Stimulated activated CD4-positive, alpha-beta T cell treated with anti-CD3 and anti-CD28 coated beads, Interleukin-1b, Interleukin-23, amount 100 ng/mL, for 4 hours (primary cell): ENCODE measurements around the gene ORM1.
"Not testable (repeated sequence)": the region's sequence is repeated elsewhere in the genome, so short reads cannot be mapped to it uniquely, and the experiment has no call there.

Source experiments
- DNase-seq, 2 donors: peaks; one replicate each; pipeline ENCODE4 v3.0.0-alpha.2; 2020; ENCODE audit warnings: low read depth in 2 of 2

Gene ORM1

DNA sequence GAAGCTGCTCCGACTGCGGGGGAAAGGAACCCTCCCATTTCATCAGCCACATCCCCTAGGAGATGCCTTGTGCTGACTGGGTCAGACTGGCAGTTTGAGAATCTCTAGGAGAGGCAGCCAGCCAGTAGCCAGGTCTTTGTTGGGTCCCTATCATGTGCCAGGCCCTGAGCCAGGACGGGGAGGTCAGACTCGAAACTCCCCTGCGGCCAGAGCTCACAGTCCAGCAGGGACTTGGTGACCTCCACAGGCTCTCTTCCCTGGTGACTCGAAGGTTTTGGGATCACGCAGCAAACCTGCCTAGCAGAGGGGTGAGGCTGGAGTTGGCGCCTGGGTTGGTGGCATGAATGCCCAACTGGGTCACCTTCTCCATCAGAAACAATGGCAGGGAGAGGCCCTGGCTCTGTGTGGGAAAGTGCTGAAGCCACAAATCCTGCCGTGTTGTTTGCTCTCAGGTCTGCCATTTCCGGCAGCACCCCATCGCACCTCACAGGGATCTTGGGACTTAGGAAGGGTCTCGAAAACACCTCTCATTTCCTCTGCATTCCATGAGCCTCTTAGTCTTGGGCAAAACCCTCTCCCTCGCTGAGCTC is 14.4 kb upstream of the ORM1 start:
- DNase-seq, result no peak

DNA sequence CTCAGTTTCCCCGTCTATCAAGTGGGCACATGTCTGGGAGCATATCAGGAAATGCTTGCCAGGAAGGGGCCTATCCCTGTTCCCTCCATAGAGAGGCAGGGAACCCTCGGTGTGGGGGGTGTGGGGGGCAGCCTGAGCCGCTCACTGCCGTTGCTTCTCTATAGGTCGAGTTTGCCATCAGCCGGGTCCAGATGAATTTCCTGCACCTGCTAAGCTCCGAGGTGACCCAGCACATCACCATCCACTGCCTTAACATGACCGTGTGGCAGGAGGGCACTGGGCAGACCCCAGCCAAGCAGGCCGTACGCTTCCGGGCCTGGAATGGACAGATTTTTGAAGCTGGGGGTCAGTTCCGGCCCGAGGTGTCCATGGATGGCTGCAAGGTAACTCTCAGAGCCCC is 13.8 kb upstream of the ORM1 start:
- no peak for DNase-seq

DNA sequence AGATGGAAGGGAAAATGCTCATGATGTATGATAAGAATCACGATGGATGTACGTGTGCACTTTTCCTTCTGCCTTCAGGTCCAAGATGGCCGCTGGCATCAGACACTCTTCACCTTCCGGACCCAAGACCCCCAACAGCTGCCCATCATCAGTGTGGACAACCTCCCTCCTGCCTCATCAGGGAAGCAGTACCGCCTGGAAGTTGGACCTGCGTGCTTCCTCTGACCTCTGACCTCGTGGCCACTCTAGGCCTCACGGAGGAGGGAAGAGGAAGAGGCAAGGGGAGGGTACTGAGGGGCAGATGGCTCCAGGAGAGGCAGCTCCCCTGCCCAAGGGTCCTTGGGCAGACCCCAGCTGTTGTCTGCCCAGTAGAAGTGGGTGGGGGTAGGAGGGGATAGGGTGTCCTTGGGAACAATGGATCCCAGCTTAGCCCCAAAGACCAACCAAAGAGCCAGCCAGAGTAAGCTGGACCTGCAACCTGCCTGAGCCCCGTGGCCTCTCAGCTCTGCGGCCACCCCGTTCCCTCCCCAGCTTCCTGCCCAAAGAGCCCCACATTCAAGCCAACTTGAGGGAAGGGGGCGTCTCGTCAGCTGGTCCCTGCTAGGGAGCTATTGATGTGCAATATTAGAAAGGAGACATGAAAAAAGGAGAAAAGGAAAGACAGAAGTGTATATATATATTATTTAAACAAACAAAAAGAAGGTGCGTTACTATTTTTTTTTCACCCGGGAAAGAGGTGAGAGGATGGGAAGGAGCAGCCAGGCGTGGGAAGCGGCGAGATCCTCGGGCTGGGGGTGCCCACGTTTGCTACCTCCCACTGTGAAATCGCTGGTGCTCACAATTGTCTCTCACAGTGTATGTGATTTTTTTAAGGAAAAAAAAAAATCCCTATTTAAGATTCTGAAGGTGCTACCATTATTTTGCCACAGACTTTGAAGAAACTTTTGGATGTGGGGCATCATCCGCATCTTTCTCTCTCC is 12.1 kb upstream of the ORM1 start:
- no peak for DNase-seq

DNA sequence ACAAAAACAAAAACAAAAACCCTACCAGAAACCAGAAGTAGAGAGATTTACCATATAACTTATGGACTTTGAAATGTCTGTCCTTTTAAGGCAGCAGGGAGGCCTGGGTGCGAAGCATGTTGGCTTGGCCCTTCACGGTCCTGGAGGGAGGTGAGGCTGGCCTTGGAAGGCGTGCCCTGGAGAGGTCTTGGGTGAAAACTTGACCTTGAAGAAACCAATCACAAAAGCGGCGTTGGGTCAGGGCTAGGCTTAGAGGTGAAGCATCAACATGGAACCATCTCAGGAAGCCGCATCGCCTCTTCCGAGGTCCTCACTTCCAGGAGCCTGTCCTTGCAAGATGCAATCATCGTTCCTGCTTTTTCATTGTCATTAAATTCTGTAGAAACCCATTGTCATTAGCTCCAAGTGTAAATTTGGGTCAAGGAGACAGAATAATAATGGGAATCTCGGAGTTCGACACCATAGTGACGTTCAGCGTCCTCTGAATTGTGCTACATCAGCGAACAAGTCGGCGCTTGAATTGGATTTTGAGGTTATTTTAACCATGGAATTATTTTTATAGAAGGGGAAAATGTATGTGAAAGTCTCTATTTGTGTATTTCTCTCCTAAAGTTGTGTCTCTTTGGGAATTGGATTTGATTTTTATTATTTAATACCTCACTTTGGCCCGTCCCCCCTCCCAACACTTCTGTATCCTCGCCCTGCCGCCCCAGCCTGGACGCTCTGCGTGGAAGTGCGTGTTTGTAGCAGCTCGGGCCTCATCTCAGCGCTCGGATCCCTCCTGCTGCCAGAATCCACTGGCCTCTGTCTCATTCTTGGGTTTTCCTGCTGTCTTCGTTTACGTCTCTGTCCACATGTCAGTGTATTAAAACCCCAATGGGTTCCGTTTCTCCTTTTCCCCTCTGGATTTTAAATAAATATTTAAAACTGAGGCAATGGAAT is 11.1 kb upstream of the ORM1 start:
- DNase-seq, result no peak

DNA sequence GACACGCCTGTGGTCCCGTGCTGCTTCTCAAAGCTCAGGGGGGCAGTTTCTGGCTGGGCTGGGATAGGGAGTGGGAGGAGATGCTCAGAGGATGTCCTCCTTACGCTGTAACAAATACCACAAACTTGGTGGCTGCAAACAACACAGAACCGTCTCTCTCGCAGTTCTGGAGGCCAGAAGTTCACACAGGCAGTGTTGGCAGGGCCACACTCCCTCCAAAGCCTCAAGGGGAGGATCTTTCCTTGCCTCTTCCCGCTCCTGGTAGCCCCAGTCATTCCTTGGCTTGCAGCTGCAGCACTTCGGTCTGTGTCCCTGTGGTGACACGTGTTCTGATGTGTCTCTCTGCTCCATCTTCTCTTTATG is 10.4 kb upstream of the ORM1 start:
- DNase-seq, result no peak

DNA sequence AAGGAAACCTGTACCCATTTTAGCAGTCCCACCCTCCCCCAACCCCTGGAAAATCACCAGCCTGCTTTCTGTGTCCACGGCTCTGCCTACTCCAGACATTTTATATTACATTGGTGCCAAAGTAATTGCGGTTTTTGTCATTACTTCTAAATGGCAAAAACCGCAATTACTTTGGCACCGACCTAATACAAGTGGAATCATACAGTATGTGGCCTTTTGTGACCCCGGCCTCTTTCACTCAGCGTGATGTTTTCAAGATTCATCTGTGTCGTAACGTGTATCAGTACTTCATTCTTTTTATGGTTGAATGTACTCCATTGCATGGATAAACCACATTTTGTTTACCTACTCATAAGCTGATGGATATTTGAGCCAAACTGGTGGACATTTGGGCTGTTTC is 9.7 kb upstream of the ORM1 start:
- DNase-seq, result no peak

DNA sequence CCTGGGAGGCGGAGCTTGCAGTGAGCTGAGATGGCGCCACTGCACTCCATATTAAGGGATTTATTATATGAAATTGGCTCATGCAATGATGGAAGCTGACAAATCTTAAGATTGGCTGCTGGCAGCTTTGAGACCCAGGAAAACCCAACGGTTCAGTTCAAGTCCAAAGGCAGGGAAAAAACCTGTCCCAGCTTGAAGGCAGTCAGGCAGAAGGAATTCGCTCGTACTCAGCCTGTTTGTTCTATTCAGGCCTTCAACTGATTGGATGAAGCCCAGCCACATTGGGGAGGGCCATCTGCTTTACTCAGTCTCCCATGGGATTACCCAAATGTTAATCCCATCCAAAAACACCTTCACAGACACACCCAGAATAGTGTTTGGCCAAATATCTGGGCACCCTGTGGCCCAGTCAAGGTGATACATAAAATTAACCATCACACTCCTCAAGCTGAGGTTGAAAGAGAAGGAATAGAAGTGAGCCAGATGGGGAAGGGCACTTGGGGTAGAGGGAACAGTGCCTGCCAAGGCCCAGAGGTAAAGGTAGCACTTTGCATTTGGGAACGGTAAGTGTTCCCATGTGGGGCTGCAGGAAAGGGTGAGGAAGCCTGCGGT is 8.5 kb upstream of the ORM1 start:
- no peak for DNase-seq

DNA sequence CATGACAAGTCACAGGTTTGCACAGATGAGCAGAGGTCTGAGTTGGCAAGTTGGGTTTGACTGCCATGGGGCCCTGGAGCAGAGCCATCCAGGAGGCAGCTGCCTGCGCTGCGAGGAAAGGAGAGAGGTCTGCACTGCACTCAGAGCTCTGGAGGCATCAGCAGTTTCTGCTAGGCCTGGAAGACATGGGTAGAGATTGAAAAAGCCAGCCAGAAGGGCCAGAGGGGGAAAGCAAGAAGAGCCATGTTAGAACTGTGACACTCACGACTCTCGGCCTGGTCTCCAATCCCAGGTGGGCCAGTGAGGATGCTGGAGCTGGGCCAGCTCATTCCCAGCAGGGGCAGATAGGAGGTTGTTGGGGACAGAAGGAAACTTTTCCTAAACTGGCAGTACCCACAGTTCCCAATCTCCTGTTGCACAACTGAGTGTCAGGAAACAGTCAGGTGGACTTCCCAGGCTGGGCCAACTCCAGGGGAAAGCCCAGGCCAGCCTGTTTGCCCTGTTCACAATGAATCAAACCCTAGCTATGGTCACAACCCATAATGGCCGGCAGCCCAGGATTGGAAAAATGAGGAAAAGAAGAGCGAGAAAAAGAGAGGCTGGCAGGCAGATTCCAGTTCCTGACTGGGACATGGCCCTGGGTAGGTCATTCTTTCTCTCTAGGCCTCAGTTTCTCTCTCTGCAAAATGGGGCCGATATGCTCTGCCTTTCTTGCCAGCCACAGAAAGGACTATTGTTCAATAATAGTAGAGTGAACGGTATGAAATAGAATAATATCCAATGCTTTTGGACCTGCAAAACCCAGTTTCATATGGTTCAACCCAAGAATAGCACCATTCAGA is 7.8 kb upstream of the ORM1 start:
- no peak for DNase-seq

DNA sequence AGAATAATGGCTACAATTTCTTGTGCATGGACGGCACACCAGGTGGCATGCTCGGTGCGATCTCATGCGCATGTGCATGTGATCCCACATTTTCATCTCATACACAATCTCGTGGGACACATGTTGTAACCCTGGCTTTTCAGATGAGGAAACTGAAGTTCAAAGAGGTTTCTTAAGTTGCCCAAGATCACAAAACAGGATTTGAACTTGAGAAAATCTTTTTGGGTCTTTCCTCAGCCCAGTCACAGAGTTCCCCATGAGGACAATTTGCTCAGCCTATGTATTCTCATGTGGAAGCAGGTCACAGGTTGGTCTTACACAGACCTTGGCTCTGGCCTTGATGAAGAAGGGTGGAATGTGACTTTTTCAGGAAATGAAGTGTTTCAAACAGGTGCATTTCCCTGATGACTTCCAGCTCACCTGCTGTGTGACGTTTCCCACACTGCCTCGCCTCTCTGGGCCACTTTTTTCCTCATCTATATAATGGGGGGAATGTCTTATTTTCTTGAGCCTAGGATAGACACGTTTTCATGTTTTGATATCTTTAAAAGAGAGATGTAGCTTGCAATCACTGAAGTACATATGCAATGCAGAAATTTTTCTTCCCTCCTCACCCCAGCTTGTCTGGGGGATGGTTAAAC is 7.1 kb upstream of the ORM1 start:
- no peak for DNase-seq

DNA sequence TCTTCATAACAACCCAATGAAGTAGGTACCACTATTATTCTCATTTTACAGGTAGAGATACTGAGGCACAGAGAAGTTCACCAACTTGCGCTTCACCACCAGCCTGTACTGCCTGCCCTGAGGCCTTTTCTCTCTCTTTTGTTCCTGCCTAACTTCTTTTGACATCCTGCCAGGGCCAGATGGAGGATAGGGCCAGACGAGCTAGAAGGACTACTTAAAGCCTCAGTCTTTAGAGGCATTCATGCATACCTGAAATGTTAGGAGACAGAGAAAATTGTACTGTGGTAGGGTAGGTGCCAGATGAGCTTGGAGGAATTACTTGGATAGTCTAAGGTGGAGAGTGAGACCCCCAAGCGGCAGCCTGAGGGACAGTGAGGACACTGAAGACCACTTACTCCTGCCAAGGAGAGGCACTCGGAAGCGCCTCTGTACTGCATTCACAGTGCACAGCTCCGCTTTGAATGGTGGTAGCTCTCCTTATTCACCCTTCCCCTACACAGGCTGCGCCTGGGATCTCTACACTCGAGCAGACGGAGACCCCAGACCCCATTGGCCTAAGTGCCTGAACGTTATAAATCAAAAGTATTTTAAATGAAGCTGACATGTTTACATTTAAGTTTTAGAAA is 6.2 kb upstream of the ORM1 start:
- no peak for DNase-seq

DNA sequence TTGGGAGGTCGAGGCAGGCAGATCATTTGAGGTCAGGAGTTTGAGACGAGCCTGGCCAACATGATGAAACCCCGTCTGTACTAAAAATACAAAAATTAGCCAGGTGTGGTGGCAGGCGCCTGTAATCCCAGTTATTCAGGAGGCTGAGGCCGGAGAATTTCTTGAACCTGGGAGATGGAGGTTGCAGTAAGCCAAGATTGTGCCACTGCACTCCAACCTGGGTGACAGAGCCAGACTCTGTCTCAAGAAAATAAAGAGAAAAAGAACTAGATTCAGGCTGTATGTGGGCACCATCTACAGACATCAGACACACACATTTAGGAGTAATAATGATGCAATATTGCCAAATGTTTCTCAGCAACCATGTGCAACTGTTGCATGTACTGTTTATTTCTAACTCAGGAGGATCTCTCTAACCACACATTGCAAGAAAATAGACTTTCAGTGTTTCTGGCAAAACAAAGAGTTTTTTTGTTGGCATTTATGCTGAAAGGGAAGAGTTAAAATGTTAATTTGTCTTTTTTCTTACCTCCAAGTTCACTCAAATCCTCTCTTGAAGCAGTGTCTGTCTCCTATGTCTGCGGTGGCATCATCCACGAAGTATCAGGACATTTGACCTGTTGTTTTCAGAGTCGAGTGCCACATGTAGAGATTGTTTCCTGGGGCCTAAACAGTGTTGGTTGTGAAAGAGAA is 5.1 kb upstream of the ORM1 start:
- no peak for DNase-seq

- no peak for DNase-seq
These were observed 4.5 kb upstream of the ORM1 start for GRCh38 chr9:114318416-114318815.

DNA sequence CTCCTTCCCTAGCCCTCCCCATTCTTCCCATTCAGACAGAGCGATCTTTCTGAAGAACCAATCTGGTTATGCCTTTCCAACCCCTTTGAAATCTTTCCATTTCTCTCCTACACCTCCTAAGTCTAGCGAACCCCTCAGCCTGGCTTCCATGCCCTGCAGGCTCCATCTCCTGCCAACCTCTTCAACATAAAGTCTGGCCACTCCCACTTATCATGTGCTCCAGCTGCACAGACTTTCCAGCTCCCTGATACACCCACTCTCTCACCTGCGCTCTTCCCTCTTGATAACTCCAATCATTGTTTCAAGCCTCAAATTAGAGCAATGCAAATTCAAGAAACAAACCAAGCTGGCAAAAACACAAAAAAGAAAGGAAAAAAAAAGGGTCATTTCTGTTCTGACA is 3.8 kb upstream of the ORM1 start:
- no peak for DNase-seq

- not testable (repeated sequence) for DNase-seq
These were observed 2.2 kb upstream of the ORM1 start for GRCh38 chr9:114320710-114321109.

DNA sequence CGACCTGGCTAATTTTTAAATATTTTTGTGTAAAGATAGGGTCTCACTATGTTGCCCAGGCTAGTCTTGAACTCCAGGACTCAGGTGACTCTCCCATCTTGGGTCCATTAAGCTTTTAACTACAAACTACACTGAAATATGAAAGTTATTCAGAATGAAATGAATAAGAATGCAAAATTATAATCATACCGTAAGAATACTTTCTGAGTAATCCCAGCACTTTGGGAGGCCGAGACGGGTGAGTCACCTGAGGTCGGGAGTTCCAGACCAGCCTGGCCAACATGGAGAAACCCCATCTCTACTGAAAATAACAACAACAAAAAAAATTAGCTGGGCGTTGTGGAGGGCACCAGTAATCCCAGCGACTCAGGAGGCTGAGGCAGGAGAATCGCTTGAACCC is 1.1 kb upstream of the ORM1 start:
- DNase-seq, result no peak

DNA sequence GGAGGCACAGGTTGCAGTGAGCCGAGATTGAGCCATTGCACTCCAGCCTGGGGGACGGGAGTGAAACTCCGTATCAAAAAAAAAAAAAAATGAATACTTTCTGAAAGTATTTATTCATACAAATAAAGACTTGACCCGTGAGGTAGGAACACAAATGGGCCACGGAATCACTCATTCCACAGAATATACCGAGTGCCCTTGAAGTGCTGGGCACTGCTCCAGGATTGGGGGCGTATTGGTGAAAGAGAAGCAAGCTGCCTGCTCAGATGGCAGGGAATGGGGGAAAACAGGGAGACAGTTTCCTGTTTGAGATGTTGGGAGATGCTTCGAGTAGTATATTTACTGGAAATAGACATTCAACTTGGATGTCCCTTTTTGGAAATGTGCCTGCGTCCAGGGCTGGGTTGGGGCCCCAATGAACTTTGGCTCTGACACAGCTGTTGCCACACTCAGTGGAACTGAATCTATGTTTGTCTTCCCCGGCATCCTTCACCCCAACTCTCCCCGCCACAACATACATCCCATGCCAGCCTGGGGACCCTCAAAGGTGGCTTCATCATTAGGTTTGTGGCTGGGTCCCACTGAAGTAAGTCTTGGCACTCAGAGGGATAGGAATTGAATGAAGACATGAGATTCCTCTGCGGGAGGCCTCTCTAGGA is 609 bp upstream of the ORM1 start:
- not testable (repeated sequence) for DNase-seq

DNA sequence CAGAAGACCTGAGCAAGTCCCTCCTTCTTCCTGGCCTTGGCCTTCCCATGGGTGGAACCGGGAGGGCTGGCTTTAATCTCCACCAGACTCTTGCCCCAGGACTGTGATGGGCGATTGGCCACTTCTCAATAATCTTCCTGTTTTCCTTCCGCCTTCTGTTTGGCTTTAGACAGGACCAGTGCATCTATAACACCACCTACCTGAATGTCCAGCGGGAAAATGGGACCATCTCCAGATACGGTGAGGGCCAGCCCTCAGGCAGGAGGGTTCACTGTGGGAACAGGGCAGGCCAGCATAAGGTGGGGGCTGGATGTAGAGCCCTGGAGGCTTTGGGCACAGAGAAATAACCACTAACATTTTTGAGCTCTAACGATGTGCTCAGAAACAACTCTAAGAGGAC is 951 bp downstream of the ORM1 start:
- not testable (repeated sequence) for DNase-seq

DNA sequence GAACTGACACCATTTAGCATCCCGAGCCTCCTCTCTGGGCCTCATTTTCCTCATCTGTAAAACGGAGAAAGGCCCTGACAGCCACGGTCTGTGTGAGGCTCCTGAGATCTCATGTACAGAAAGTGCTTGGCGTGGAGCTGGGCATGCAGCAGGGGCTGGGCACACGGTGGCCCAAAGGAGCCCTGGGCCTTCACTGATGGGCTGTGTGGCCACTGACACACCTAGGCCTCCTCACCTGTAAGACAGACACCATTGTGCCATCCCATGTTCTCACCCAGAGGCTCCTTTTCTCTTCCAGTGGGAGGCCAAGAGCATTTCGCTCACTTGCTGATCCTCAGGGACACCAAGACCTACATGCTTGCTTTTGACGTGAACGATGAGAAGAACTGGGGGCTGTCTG is 1.6 kb downstream of the ORM1 start:
- DNase-seq, result no peak

GRCh38 chr9:114324965-114325364 is 2.1 kb downstream of the ORM1 start:
- not testable (repeated sequence) for DNase-seq
